ENCODE data around the gene CYLD.

The CYLD gene

GRCh38 chr16:50695017-50696000 lies 46.6 kb upstream of the CYLD start:
- Histone ChIP-seq H2AFZ (ENCODE audit: low read depth, low read length) (no peak overlapping the region), H2BK12ac (ENCODE audit: low read length in 2 of 2) (no peak overlapping the region), H3K4me2 (ENCODE audit: low read length, poor library complexity, severe bottlenecking) (no peak overlapping the region), H4K91ac (ENCODE audit: low read length) (no peak overlapping the region), H3K27ac (ENCODE audit: low read length, poor library complexity, severe bottlenecking) (no peak overlapping the region), H3K23ac (ENCODE audit: low read length in 2 of 2) (no peak overlapping the region), H3K18ac (ENCODE audit: low read depth in 1 of 2, low read length in 2 of 2) (no peak overlapping the region), H4K8ac (ENCODE audit: low read length) (no peak overlapping the region), H3K9ac (ENCODE audit: low read length) (no peak overlapping the region), H3K9me3 (ENCODE audit: control insufficient read depth, low read length) (no peaks in the 10 kb centered on the region), H3K4me1 (ENCODE audit: control insufficient read depth, insufficient read depth, low read depth, low read length) (peaks cover 18% of the 10 kb centered on the region), H2AK5ac (ENCODE audit: low read length, severe bottlenecking) (no peak overlapping the region), H2BK120ac (ENCODE audit: low read depth, low read length) (no peak overlapping the region), H3K4me3 (ENCODE audit: insufficient read depth in 1 of 2, low read depth in 1 of 2, low read length in 2 of 2) (no peak overlapping the region), H3K36me3 (ENCODE audit: control insufficient read depth in 1 of 2, insufficient read depth in 2 of 2, low read depth in 1 of 2, low read length in 2 of 2) (no peaks in the 10 kb centered on the region), H3K27me3 (ENCODE audit: control insufficient read depth in 1 of 2, insufficient read depth in 1 of 2, low read length in 2 of 2) (peaks cover 26 to 27% of the 10 kb centered on the region in 2 experiments), H3K4ac (ENCODE audit: low read depth in 1 of 2, low read length in 2 of 2) (no peak overlapping the region), H3K14ac (ENCODE audit: low read length in 2 of 2) (no peak overlapping the region), H2BK15ac (ENCODE audit: low read depth, poor library complexity, severe bottlenecking) (no peak overlapping the region), H2BK5ac (ENCODE audit: low read depth, low read length, poor library complexity, severe bottlenecking) (no peak overlapping the region), H3K79me1 (replicated peaks; ENCODE audit: low read length, poor library complexity, severe bottlenecking) (no peaks in the 10 kb centered on the region)
- no peak for DNase-seq
- 79% methylated on average over 9 of the region's 9 CpGs for WGBS

GRCh38 chr16:50696126-50696525 lies 45.8 kb upstream of the CYLD start:
- H3K14ac ChIP-seq (ENCODE audit: low read length in 2 of 2): no peak overlapping the region
- no peak overlapping the region for H3K23ac ChIP-seq (ENCODE audit: low read length in 2 of 2)
- H3K4me1 ChIP-seq (ENCODE audit: control insufficient read depth, insufficient read depth, low read depth, low read length): peaks cover 18% of the 10 kb centered on the region
- no peak overlapping the region for H4K8ac ChIP-seq (ENCODE audit: low read length)
- H3K9ac ChIP-seq (ENCODE audit: low read length): no peak overlapping the region
- no peak overlapping the region for H2AK5ac ChIP-seq (ENCODE audit: low read length, severe bottlenecking)
- H2BK120ac ChIP-seq (ENCODE audit: low read depth, low read length): no peak overlapping the region
- H2BK5ac ChIP-seq (ENCODE audit: low read depth, low read length, poor library complexity, severe bottlenecking): no peak overlapping the region
- H3K18ac ChIP-seq (ENCODE audit: low read depth in 1 of 2, low read length in 2 of 2): no peak overlapping the region
- H2BK15ac ChIP-seq (ENCODE audit: low read depth, poor library complexity, severe bottlenecking): no peak overlapping the region
- H3K36me3 ChIP-seq (ENCODE audit: control insufficient read depth in 1 of 2, insufficient read depth in 2 of 2, low read depth in 1 of 2, low read length in 2 of 2): no peaks in the 10 kb centered on the region
- no peak overlapping the region for H2BK12ac ChIP-seq (ENCODE audit: low read length in 2 of 2)
- no peak overlapping the region for H4K91ac ChIP-seq (ENCODE audit: low read length)
- H3K27ac ChIP-seq (ENCODE audit: low read length, poor library complexity, severe bottlenecking): no peak overlapping the region
- no peak overlapping the region for H3K4me3 ChIP-seq (ENCODE audit: insufficient read depth in 1 of 2, low read depth in 1 of 2, low read length in 2 of 2)
- no peak overlapping the region for H3K4ac ChIP-seq (ENCODE audit: low read depth in 1 of 2, low read length in 2 of 2)
- no peaks in the 10 kb centered on the region for H3K9me3 ChIP-seq (ENCODE audit: control insufficient read depth, low read length)
- no peaks in the 10 kb centered on the region for H3K79me1 ChIP-seq (replicated peaks; ENCODE audit: low read length, poor library complexity, severe bottlenecking)
- no peak overlapping the region for H3K4me2 ChIP-seq (ENCODE audit: low read length, poor library complexity, severe bottlenecking)
- peaks cover 26 to 27% of the 10 kb centered on the region in 2 experiments for H3K27me3 ChIP-seq (ENCODE audit: control insufficient read depth in 1 of 2, insufficient read depth in 1 of 2, low read length in 2 of 2)
- WGBS: 43% methylated on average over 5 of the region's 5 CpGs
- no peak overlapping the region for H2AFZ ChIP-seq (ENCODE audit: low read depth, low read length)
- DNase-seq: no peak

GRCh38 chr16:50696575-50697420 lies 45.1 kb upstream of the CYLD start:
- H3K9ac ChIP-seq (ENCODE audit: low read length): no peak overlapping the region
- no peak overlapping the region for H2BK120ac ChIP-seq (ENCODE audit: low read depth, low read length)
- H3K27ac ChIP-seq (ENCODE audit: low read length, poor library complexity, severe bottlenecking): no peak overlapping the region
- no peaks in the 10 kb centered on the region for H3K9me3 ChIP-seq (ENCODE audit: control insufficient read depth, low read length)
- H3K14ac ChIP-seq (ENCODE audit: low read length in 2 of 2): no peak overlapping the region
- peaks cover 18% of the 10 kb centered on the region for H3K4me1 ChIP-seq (ENCODE audit: control insufficient read depth, insufficient read depth, low read depth, low read length)
- no peak overlapping the region for H4K8ac ChIP-seq (ENCODE audit: low read length)
- H3K4ac ChIP-seq (ENCODE audit: low read depth in 1 of 2, low read length in 2 of 2): no peak overlapping the region
- no peak overlapping the region for H2AK5ac ChIP-seq (ENCODE audit: low read length, severe bottlenecking)
- 75% methylated on average over 15 of the region's 15 CpGs for WGBS
- no peak overlapping the region for H4K91ac ChIP-seq (ENCODE audit: low read length)
- no peak overlapping the region for H3K18ac ChIP-seq (ENCODE audit: low read depth in 1 of 2, low read length in 2 of 2)
- peak; percentile 6 for DNase-seq
- no peak overlapping the region for H3K23ac ChIP-seq (ENCODE audit: low read length in 2 of 2)
- H2BK12ac ChIP-seq (ENCODE audit: low read length in 2 of 2): no peak overlapping the region
- no peaks in the 10 kb centered on the region for H3K36me3 ChIP-seq (ENCODE audit: control insufficient read depth in 1 of 2, insufficient read depth in 2 of 2, low read depth in 1 of 2, low read length in 2 of 2)
- no peaks in the 10 kb centered on the region for H3K79me1 ChIP-seq (replicated peaks; ENCODE audit: low read length, poor library complexity, severe bottlenecking)
- no peak overlapping the region for H2AFZ ChIP-seq (ENCODE audit: low read depth, low read length)
- H3K27me3 ChIP-seq (ENCODE audit: control insufficient read depth in 1 of 2, insufficient read depth in 1 of 2, low read length in 2 of 2): peaks cover 24 to 27% of the 10 kb centered on the region in 2 experiments
- no peak overlapping the region for H2BK5ac ChIP-seq (ENCODE audit: low read depth, low read length, poor library complexity, severe bottlenecking)
- no peak overlapping the region for H3K4me2 ChIP-seq (ENCODE audit: low read length, poor library complexity, severe bottlenecking)
- no peak overlapping the region for H3K4me3 ChIP-seq (ENCODE audit: insufficient read depth in 1 of 2, low read depth in 1 of 2, low read length in 2 of 2)
- no peak overlapping the region for H2BK15ac ChIP-seq (ENCODE audit: low read depth, poor library complexity, severe bottlenecking)

- no peak overlapping the region for H3K14ac ChIP-seq (ENCODE audit: low read length in 2 of 2)
- peak overlapping the region; percentile 79 for H3K9ac ChIP-seq (ENCODE audit: low read length)
- no peak overlapping the region for H3K4me2 ChIP-seq (ENCODE audit: low read length, poor library complexity, severe bottlenecking)
- peak overlapping the region in 1 of 2 experiments; percentile 70 for H3K4me3 ChIP-seq (ENCODE audit: insufficient read depth in 1 of 2, low read depth in 1 of 2, low read length in 2 of 2)
- H3K4me1 ChIP-seq (ENCODE audit: control insufficient read depth, insufficient read depth, low read depth, low read length): peaks cover 18% of the 10 kb centered on the region
- WGBS: 88% methylated on average over 5 of the region's 5 CpGs
- H2AFZ ChIP-seq (ENCODE audit: low read depth, low read length): no peak overlapping the region
- no peak overlapping the region for H3K27ac ChIP-seq (ENCODE audit: low read length, poor library complexity, severe bottlenecking)
- no peaks in the 10 kb centered on the region for H3K79me1 ChIP-seq (replicated peaks; ENCODE audit: low read length, poor library complexity, severe bottlenecking)
- H4K8ac ChIP-seq (ENCODE audit: low read length): no peak overlapping the region
- H3K18ac ChIP-seq (ENCODE audit: low read depth in 1 of 2, low read length in 2 of 2): no peak overlapping the region
- no peak overlapping the region for H4K91ac ChIP-seq (ENCODE audit: low read length)
- no peak overlapping the region for H2BK15ac ChIP-seq (ENCODE audit: low read depth, poor library complexity, severe bottlenecking)
- no peak overlapping the region for H2BK120ac ChIP-seq (ENCODE audit: low read depth, low read length)
- H2AK5ac ChIP-seq (ENCODE audit: low read length, severe bottlenecking): no peak overlapping the region
- peaks cover 22 to 26% of the 10 kb centered on the region in 2 experiments for H3K27me3 ChIP-seq (ENCODE audit: control insufficient read depth in 1 of 2, insufficient read depth in 1 of 2, low read length in 2 of 2)
- H3K9me3 ChIP-seq (ENCODE audit: control insufficient read depth, low read length): no peaks in the 10 kb centered on the region
- no peak for DNase-seq
- H3K23ac ChIP-seq (ENCODE audit: low read length in 2 of 2): no peak overlapping the region
- H3K4ac ChIP-seq (ENCODE audit: low read depth in 1 of 2, low read length in 2 of 2): no peak overlapping the region
- H2BK12ac ChIP-seq (ENCODE audit: low read length in 2 of 2): no peak overlapping the region
- no peak overlapping the region for H2BK5ac ChIP-seq (ENCODE audit: low read depth, low read length, poor library complexity, severe bottlenecking)
- H3K36me3 ChIP-seq (ENCODE audit: control insufficient read depth in 1 of 2, insufficient read depth in 2 of 2, low read depth in 1 of 2, low read length in 2 of 2): no peaks in the 10 kb centered on the region
These were observed 44.5 kb upstream of the CYLD start for GRCh38 chr16:50697421-50697715.
